Fibroblast of the aortic adventitia (primary cell): ENCODE data around the gene ZSCAN10. TPM values are rescaled to one million over a fixed set of nuclear protein-coding genes. Genes with fewer than 3 reads are reported as not detected.
"Not testable (repeated sequence)": the region's sequence is repeated elsewhere in the genome, so short reads cannot be mapped to it uniquely, and the experiment has no call there.

Source experiments
- DNase-seq: peaks from one replicate; pipeline ENCODE4 v3.0.0-alpha.2; 2010; ENCODE audit warnings: low read depth
- H3K4me3 ChIP-seq: 2 replicates; pipeline ENCODE4 v1.5.1; 2011; ENCODE audit warnings: low read depth, mild to moderate bottlenecking, control low read depth, low read length, moderate library complexity
- CTCF ChIP-seq: IDR thresholded peaks from 2 replicates; pipeline ENCODE4 v1.5.1; 2011; ENCODE audit warnings: mild to moderate bottlenecking, low read length, control low read depth, inconsistent platforms; ENCODE audit not compliant: insufficient read depth
- total RNA-seq: library from RNA; depleted of rRNA; stranded (reverse); fragments of >200 nt; gene quantifications from 2 replicates; pipeline ENCODE4 v1.2.3, GENCODE V29; 2012; ENCODE audit warnings: low replicate concordance

ZSCAN10 gene
- total RNA-seq, 1 donor, result not detected

- TF ChIP-seq CTCF, result no peak
- H3K4me3 ChIP-seq, result peak overlapping the region; percentile 87
- DNase-seq, result no peak
These were observed 40.7 kb downstream of the ZSCAN10 start for GRCh38 chr16:3058139-3059030.

- peak overlapping the region; percentile 87 for H3K4me3 ChIP-seq
- no peak for TF ChIP-seq CTCF
- no peak for DNase-seq
These were observed 41.6 kb downstream of the ZSCAN10 start for GRCh38 chr16:3057181-3058138.

GRCh38 chr16:3056336-3057180 lies 42.5 kb downstream of the ZSCAN10 start:
- TF ChIP-seq CTCF, result no peak
- no peak for DNase-seq
- H3K4me3 ChIP-seq, result no peak overlapping the region

GRCh38 chr16:3055734-3056115 lies 43.4 kb downstream of the ZSCAN10 start:
- not testable (repeated sequence) for DNase-seq, H3K4me3 ChIP-seq

DNA sequence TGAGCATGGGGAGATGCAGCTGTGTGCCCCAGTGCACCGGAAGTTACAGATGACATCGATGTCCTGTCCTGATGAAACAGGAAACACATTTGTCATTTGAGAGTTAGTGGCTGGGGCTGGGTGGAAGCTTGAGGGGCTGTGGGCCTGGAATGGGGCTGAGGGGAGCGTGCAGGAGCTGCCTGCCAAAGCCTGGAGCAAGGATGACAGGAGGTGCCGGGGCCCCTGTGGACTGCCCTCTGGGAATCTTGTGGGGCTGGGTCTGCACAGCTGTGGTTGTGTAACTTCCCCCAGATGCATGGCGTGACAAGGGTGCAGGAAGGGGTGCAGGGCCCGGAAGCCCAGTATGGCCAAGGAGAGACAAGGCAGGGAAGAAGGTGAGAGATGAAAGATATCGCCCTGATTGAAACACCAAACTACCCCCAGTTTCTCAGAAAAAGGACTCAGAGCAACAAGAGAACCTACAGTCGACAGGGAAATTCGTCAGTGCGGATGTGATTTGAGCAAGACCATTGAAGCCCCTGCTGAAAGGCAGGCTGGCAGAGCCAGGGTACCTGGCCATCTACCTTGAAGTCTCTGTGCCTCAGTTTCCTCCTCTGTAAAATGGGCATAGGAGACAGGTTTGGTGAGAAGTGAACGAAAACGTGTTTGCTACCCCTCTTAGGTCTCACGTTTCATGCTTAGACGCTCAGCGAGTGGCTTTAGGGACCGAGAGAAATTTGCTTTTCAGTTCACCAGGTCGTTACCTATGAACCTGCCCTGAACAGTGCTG lies 43.9 kb downstream of the ZSCAN10 start:
- no peak for DNase-seq
- no peak for TF ChIP-seq CTCF
- no peak overlapping the region for H3K4me3 ChIP-seq

- not testable (repeated sequence) for DNase-seq, H3K4me3 ChIP-seq
These were observed 45.8 kb downstream of the ZSCAN10 start for GRCh38 chr16:3053330-3053710.

- not testable (repeated sequence) for H3K4me3 ChIP-seq, DNase-seq
These were observed 46.3 kb downstream of the ZSCAN10 start for GRCh38 chr16:3052571-3053329.
